ENCODE measurements around the gene XBP1.
"Not testable (repeated sequence)": the region's sequence is repeated elsewhere in the genome, so short reads cannot be mapped to it uniquely, and the experiment has no call there.

Gene XBP1

GRCh38 chr22:28817919-28818859 is 17.8 kb upstream of the XBP1 start:
- no peak for DNase-seq (ENCODE audit: low read depth)

- no peak for DNase-seq (ENCODE audit: low read depth)
Observed at GRCh38 chr22:28817064-28817463, 16.7 kb upstream of the XBP1 start.

GRCh38 chr22:28815729-28816128 is 15.4 kb upstream of the XBP1 start:
- DNase-seq (ENCODE audit: low read depth) = no peak

- DNase-seq (ENCODE audit: low read depth) = no peak
Observed at GRCh38 chr22:28815111-28815510, 14.7 kb upstream of the XBP1 start.

DNA sequence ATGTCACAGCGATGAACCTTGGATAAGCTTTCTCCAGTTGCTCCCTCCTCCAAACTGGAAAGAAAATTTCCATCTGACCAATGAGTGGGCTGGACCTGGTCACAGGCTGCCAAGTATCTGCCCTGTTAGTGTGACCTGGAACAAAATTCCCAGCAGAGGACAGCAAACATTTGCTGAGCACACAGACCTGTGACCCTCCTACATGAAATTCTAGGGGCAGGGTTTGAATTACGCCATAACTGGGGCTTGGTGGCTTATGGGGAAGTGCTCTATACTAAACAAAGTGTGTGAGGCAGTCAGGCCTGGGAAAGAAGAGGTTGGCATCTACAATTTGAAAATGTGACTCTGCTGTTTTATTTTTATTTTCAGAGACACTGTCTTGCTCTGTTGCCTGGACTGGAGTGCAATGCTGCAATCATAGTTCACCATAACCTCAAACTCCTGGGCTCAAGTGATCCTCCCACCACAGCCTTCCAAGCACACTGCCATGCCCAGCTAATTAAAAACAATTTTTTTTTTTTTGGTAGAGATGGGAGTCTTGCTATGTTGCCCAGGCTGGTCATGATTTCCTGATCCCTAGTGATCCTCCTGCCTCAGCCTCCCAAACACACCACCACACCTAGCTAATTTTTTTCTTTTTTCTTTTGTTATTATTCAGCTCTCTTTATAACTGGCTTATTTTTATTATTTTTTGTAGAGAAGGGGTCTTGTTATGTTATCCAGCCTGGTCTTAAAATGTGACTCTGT is 13.6 kb upstream of the XBP1 start:
- DNase-seq (ENCODE audit: low read depth) = no peak

DNA sequence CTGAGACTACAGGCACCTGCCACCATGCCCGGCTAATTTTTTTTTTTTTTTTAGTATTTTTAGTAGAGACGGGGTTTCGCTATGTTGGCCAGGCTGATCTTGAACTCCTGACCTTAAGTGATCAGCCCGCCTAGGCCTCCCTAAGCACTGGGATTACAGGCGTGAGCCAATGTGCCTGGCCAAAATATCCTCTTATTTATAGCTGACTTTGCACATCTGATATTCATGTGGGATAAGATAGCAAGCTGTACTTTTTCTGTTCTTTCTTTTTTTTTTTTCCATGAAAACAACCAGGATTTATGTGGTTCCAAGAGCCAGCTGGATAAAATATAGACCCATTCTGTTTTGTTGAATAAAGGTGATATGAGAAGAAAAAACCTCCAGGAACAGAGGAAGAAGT is 12.1 kb upstream of the XBP1 start:
- DNase-seq (ENCODE audit: low read depth) = no peak

- no peak for DNase-seq (ENCODE audit: low read depth)
Observed at GRCh38 chr22:28810821-28811491, 10.6 kb upstream of the XBP1 start.

DNA sequence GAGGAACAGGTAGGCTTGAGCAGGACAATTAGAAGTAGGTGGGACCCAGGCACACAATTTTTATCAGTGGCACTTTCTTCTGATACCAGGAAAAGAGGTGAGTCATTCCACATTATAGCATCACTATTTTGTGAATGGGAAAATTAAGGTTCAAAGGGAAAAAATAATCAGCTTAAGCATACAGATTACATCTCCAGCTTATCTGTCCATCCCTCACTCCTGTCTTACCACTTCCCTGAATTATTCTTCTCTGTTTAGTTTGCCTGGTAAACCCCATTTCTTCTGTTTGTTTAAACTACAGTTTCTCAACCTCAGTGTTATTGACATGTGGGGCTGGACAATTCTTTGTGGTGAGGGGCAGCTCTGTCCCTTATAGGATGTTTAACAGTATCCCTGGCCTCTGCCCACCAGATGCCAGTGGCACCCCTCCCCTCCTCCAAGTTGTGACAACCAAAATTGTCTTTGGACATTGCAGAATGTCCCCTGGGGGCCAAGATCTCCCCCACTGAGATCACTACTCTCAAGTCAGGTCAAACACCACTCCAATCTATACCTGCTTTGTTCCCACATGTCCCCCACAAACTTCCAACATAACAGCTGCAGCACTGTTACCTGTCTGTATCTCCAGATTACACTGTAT is 8.5 kb upstream of the XBP1 start:
- DNase-seq (ENCODE audit: low read depth) = no peak

DNA sequence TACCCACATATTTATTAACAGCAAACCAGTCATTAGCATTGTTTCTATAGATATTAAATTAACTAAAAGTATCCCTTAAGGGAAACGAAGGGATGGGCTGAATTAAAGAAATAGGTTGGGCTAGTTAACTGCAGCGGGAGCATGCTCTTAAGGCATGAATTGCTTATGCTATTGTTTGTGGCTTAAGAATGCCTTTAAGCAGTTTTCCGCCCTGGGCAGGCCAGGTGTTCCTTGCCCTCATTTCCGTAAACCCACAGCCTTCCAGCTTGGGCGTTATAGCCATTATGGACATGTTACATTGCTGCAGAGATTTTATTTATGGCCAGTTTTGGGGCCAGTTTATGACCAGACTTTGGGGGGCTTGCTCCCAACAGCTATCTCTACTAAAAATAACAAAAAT is 5.1 kb upstream of the XBP1 start:
- not testable (repeated sequence) for DNase-seq (ENCODE audit: low read depth)

GRCh38 chr22:28802595-28803123 is 2.3 kb upstream of the XBP1 start:
- DNase-seq (ENCODE audit: low read depth) = no peak

DNA sequence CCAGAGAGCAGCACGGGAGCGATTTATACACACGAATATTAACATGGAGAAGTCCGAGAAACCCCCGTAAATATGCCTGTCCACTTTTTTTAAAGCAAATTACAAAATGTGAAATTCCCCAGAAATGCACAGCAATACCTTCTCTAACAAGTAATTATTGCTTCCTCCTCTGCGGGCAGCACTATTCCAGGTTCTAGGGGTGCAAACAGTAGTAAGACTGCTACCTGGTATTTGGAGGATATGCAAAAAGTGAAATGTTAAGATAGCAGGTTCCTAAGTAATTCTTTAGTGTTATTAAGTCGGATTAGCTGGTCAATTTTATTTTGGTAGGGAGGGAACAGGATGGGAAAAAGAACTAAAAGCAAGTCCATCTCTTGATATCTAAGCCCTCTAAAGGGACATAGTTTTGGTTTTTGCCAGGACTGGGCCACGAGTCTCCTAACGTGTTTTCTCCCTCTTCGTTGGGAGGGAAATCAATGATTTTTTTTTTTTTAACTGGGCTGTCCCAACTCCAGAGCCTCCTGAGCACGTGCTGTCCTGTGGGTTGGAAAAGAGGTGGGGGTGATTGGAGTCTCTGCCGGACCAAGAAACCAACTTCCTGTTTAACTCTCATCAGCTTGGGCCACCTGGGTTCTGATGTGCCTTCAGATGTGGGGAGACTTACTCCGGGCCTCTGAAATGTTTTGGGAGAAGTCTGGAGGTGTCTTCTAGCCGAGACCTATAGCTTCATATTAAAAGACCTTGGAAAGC is 1.7 kb upstream of the XBP1 start:
- DNase-seq (ENCODE audit: low read depth) = no peak

DNA sequence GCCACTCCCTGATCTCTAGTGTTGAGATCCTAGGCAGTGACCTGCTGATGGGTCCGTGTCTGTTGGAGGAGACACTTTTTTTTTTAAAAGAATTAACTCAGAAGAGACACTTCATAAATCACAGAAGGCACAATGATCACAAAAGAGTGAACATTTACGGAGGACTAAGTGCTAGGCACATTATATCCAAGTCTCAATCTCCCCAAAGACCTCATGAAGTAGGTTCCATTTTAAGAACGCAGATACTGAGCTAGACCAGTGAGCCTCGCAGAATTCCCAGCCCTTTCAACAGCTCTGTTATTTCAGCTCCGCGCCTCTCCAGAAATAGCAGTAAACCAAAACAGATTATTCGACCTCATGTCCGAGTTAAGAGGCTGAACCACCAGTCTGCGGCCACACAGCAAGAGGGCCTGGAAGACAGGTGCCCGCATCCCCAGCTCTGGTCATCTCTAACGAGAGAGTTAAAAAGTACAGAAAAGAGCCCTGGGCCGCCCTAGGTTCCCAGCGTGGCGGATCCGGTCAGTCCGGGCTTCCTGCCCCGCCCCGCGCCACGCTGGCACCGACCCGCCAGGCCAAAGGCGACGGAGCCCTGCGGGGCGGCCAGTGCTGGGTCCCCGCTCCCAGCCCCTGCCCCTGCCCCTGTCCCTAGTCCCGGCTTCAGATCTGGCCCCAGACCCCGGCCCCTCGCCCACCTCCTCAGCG is 612 bp downstream of the XBP1 start:
- DNase-seq (ENCODE audit: low read depth) = no peak

GRCh38 chr22:28798810-28799605 is 1.4 kb downstream of the XBP1 start:
- DNase-seq (ENCODE audit: low read depth) = no peak

DNA sequence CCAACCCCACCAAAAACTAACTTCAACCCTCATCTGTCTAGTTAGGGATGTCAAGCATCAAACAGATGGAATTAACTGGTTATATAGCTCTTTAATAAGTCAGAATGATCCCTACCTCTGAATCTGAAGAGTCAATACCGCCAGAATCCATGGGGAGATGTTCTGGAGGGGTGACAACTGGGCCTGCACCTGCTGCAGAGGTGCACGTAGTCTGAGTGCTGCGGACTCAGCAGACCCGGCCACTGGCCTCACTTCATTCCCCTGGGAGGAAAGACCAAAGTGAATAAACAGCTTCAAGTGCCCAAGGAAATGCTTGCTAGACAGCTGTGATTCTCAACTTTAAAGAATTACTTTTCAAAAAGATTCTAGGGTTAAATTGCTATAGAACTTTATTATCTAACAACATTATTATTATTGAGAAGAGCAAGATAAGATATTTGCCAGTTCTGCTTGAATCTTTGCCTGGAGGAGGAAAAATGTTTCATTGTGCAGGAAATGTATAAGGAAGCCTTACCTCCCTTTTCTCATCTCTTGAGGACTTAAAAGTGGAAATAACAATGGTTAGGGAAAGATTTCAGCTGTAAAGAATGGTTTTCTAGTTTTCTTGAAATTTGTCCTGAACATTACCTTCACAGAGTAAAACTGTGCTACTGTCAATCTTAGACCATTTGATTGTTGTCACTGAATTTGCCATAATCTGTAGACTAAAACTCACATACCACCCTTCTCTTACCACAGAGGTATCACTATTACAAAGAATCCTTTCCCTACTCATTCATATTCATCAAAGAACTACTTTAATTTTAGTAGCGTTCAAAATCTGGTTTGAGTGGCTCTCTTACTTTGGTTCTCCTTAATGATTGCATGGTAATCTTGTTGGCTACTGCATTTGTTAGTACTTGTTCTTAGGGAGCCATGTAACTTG is 4.2 kb downstream of the XBP1 start:
- DNase-seq (ENCODE audit: low read depth) = no peak

DNA sequence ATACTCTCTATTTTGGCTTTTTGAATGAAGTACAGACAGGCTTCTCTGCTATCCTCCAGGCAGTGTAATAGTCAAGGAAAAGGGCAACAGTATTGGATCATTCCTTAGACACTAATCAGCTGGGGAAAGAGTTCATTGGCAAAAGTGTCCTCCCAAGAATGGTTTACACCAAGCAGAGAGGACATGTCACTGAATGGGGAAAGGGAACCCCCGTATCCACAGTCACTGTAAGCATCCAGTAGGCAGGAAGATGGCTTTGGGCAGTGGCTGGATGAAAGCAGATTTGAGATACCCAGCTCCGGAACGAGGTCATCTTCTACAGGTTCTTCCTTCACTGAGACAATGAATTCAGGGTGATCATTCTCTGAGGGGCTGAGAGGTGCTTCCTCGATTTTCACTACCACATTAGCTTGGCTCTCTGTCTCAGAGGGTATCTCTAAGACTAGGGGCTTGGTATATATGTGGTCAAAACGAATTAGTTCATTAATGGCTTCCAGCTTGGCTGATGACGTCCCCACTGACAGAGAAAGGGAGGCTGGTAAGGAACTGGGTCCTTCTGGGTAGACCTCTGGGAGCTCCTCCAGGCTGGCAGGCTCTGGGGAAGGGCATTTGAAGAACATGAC is 5.2 kb downstream of the XBP1 start:
- DNase-seq (ENCODE audit: low read depth) = no peak

DNA sequence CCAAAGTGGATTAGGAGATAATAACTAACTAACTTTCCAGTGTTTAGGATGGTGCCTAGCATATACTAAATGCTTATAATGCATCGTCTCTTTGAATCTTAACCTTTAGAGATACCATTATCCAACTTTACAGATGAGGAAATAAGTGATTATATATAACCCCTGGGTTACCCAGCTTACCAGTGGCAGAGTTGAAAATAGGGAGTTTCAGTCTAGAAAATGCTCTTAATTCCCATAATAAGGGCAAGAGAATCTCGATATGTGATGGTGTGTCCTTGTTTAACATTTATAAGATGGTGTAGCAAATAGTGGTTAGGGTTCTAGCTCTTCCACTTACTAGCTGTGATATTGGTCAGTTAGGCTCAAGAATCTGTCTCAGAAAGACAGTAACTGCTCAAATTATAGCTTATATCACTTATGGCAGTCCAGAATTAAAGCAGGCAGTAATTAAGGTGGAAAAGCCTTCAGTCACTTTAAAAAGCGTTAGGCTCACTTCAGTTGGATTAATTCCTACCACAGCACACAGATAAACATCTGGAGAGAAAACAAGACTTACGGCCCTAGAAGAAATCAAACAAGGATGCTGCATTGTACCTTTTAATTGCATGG is 6.3 kb downstream of the XBP1 start:
- no peak for DNase-seq (ENCODE audit: low read depth)

DNA sequence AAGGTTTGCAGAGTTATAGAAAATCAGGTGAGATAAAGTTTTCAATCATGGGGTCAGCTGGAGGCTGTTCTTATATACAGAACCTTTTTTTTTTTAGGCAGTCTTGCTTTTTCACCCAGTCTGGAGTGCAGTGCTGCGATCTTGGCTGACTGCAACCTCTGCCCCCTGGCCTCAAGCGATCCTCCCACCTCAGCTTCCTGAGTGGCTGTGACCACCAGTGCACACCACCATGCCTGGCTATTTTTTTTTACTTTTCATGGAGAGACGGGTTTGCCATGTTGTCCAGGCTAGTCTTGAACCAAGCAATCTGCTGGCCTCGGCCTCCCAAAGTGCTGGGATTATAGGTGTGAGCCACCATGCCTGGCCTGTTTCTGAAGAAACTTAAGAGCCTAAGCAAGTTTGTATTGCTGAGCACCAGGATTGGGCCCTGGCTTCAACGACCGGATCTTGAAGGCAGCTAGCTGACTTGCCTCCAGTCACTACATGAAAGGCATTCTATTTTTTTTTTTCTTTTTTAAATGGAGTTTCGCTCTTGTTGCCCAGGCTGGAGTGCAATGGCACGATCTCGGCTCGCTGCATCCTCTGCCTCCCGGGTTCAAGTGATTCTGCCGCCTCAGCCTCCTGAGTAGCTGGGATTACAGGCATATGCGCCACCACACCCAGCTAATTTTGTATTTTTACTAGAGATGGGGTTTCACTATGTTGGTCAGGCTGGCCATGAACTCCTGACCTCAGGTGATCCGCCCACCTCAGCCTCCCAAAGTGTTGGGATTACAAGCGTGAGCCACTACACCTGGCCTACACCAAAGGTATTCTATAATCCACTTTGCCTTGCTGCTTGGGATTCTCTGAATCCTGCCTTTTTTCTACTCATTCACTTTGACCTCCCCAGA is 7.6 kb downstream of the XBP1 start:
- no peak for DNase-seq (ENCODE audit: low read depth)

Measured in activated T-cell treated with anti-CD3 and anti-CD28 coated beads for 24 hours (primary cell).